Heart left ventricle (tissue), 16 donors: ENCODE results near the gene BBX. TPM values are rescaled to one million over a fixed set of nuclear protein-coding genes. Genes with fewer than 3 reads are reported as not detected.
A peak's percentile ranks its signal among the peaks of the same experiment; 100 is the strongest.

ENCODE experiments used
- ATAC-seq, 4 donors: fragments of 200-7000 bp; cut with Tn5 transposase; one replicate each; pipeline ENCODE4 v1.9.1; 2020 to 2022; ENCODE audit warnings: moderate library complexity in 4 of 4, mild to moderate bottlenecking in 3 of 4, moderate number of reproducible peaks in 1 of 4
- DNase-seq, 5 donors: peaks; one replicate each; pipeline ENCODE4 v3.0.0-alpha.2; 2020
- H3K27ac ChIP-seq, 12 donors: fragments of 200-600 bp; sonication (generic) in 4 of 12; one replicate each; pipeline versions ENCODE4 v1.5.0 to v1.8.0; 2016 to 2022; ENCODE audit warnings: mild to moderate bottlenecking in 2 of 12
- H3K27me3 ChIP-seq, 9 donors: fragments of 200-600 bp; sonication (generic) in 2 of 9; one replicate each; pipeline versions ENCODE4 v1.5.1 to v1.8.0; 2016 to 2022; ENCODE audit warnings: mild to moderate bottlenecking in 3 of 9
- H3K36me3 ChIP-seq, 9 donors: fragments of 200-600 bp; sonication (generic) in 2 of 9; one replicate each; pipeline versions ENCODE4 v1.5.0 to v1.8.0; 2018 to 2022; ENCODE audit warnings: mild to moderate bottlenecking in 2 of 9
- H3K4me1 ChIP-seq, 12 donors: fragments of 200-600 bp; sonication (generic) in 4 of 12; one replicate each; pipeline versions ENCODE4 v1.5.0 to v1.8.0; 2016 to 2022; ENCODE audit warnings: mild to moderate bottlenecking in 3 of 12
- H3K4me3 ChIP-seq, 12 donors: fragments of 200-600 bp; sonication (generic) in 4 of 12; one replicate each; pipeline versions ENCODE4 v1.5.0 to v1.8.0; 2017 to 2022; ENCODE audit warnings: mild to moderate bottlenecking in 9 of 12, moderate library complexity in 4 of 12
- H3K9me3 ChIP-seq, 12 donors: fragments of 200-600 bp; sonication (generic) in 4 of 12; one replicate each; pipeline versions ENCODE4 v1.5.0 to v1.8.0; 2016 to 2022; ENCODE audit warnings: mild to moderate bottlenecking in 1 of 12
- CTCF ChIP-seq, 12 donors: fragments of 200-600 bp; sonication (generic) in 4 of 12; IDR thresholded peaks; one replicate each; pipeline versions ENCODE4 v1.5.0 to v1.8.0; 2018 to 2022; ENCODE audit warnings: antibody characterized with exemption in 12 of 12, mild to moderate bottlenecking in 5 of 12
- POLR2A ChIP-seq, 2 donors: fragments of 450-650 bp; IDR thresholded peaks; one replicate each; pipeline ENCODE4 v1.6.1; 2017; ENCODE audit warnings: antibody characterized with exemption in 2 of 2, mild to moderate bottlenecking in 2 of 2, moderate library complexity in 2 of 2
- WGBS, 4 donors: extraction: QIAGEN DNeasy Blood & Tissue Kit in 2 of 4; methylation state at CpG; one replicate each; pipeline versions ENCODE4 v1.1.5 to v1.1.7; 2013 to 2018; 5-methylcytosine and 5-hydroxymethylcytosine counted together
- intact Hi-C, 10 donors: fragments of 100-400 bp; cut with DNase I; formaldehyde crosslinking; loops; one replicate each; pipeline versions ENCODE4 v1.11.1 to v1.14.2; 2022
- polyA plus RNA-seq, 2 donors: library from polyadenylated mRNA; stranded (reverse); fragments of 200-250 nt; gene quantifications; one replicate each; pipeline ENCODE4 v1.2.3, GENCODE V29; 2013
- total RNA-seq, 9 donors: library from RNA; depleted of rRNA in 2 of 9; stranded (reverse); fragments of >200 nt in 2 of 9; fragmentation: NEBNext Ultra II Directional in 3 of 9; extraction: Animal tissue kit (Norgen Biotek cat#: 25700) in 3 of 9; gene quantifications; one replicate each; pipeline versions ENCODE4 v1.1.0 to v1.2.4, GENCODE V29; 2016 to 2023
- donor health status: ischemic (EF 13 %, LVEDD 7.1; RV severe dilation, severe dysfunction).
- donor health status: healthy with polysubstance abuse.
- donor health status: DM: no; HTN: yes; CAD: no.
- donor health status: DM: no; HTN: no; CAD: no.
- donor health status: ischemic (EF 25% LVEDD 6.9; RV normal size, moderate dysfunction).
- donor health status: ischemic (EF 25% LVEDD 5.7; RV mildly dilated, moderate dysfunction).
- donor health status: healthy.
- donor health status: DM: yes; HTN: yes; CAD: no.
- donor health status: ischemic (EF 35%, LVEDD 5.7; RV mildly dilated, moderate dysfunction).
- donor health status: nonischemic (EF 11% LVEDD 7.7; RV severe dilation, severe dysfunction).
- donor health status: DM: yes; HTN: yes; CAD: no.
- donor health status: PGD.
- donor health status: ischemic (EF 29% LVEDD 5.4; RV normal size, mild dysfunction).
- donor health status: nonischemic (EF 23%, LVEDD 6.1; RV moderate dilation, normal function).

BBX gene
- total and polyA plus RNA-seq, 11 donors, result 9.1 to 60.5 (median 46.8) TPM

DNA sequence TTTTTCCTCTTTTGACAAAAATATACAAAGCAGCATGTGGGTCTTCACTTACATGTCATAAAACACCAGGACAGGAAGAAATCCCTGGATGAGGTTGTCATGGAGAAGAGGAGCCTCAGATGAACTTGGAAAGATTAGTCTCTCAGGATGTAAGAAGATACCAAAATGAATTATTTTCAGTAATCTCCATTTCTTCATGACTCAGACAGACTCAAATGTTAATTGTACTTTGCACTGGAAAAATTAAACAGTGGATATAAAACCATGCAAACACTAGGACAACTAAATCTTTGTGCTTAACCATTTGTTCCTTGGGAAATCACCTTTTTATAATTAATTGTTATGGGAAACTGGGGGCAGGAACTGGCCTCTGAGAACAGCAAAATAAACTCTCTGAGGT is 331.1 kb downstream of the BBX start:
- H3K27me3 ChIP-seq, result no peaks in the 10 kb centered on the region
- ATAC-seq, result no peak
- no peaks in the 10 kb centered on the region for H3K36me3 ChIP-seq
- peaks cover 0 to 5% (median 0%) of the 10 kb centered on the region in 12 donors for H3K9me3 ChIP-seq
- no peak overlapping the region for H3K27ac ChIP-seq
- TF ChIP-seq CTCF (IDR thresholded peaks at IDR 0.05) (no peak), POLR2A (IDR thresholded peaks at IDR 0.05) (no peak)
- H3K4me3 ChIP-seq, result no peak overlapping the region
- DNase-seq, result no peak
- no peaks in the 10 kb centered on the region for H3K4me1 ChIP-seq
- intact Hi-C loops, result no loop called here

DNA sequence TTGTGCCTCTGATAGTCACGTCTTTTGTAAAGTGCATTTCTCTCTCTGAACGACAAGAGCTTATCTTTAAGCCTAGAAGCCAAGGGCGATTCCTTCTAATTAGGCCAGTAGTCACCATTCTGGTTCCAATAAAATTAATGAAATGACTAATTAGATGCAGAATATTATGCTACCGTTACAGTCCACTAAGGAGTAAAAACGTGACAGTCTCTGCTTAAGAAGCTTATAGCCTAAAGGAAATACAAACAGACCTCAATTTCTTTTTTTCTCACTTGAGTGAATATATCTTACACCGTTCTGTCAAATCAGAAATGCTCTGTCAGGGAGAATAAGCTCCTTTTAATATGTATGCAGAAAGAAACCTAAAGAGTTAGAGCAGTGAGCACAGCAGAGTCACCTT is 332.0 kb downstream of the BBX start:
- H3K36me3 ChIP-seq, result no peaks in the 10 kb centered on the region
- no peak overlapping the region for H3K27ac ChIP-seq
- intact Hi-C loops, result no loop called here
- H3K4me3 ChIP-seq, result no peak overlapping the region
- DNase-seq (no peak), ATAC-seq (no peak)
- no peaks in the 10 kb centered on the region for H3K27me3 ChIP-seq
- H3K4me1 ChIP-seq, result no peaks in the 10 kb centered on the region
- WGBS, 4 donors, result 74 to 83% (median 81%) methylated on average over 6 of the region's 6 CpGs
- TF ChIP-seq POLR2A (IDR thresholded peaks at IDR 0.05), result no peak
- peaks cover 0 to 5% (median 0%) of the 10 kb centered on the region in 12 donors for H3K9me3 ChIP-seq

DNA sequence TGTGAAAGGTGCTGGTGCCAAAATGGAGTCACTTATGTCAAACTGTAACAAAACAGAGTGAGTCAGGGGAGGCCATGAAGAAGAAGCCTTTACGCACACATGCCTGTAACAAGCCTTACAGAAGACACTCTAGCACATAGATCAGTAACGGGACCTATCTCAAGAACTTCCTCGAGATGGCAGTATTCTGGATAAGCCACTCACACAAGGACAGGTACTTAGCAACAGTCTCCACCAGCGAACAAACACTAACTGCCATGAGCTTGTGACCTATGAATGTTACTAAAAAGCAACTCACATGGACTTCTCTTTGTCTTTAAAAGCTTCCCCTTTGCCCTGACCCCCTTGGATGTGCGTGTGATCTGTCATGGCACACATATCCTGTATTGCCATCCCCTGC is 332.9 kb downstream of the BBX start:
- no peak overlapping the region for H3K4me3 ChIP-seq
- no peak for DNase-seq
- H3K9me3 ChIP-seq, result peaks cover 0 to 5% (median 0%) of the 10 kb centered on the region in 12 donors
- no peaks in the 10 kb centered on the region for H3K27me3 ChIP-seq
- intact Hi-C loops, result no loop called here
- H3K27ac ChIP-seq, result no peak overlapping the region
- H3K36me3 ChIP-seq, result no peaks in the 10 kb centered on the region
- 61 to 69% (median 62%) methylated on average over 5 of the region's 5 CpGs for WGBS, 4 donors
- H3K4me1 ChIP-seq, result no peaks in the 10 kb centered on the region
- peak in 2 of 4 donors; percentile 37 to 60 for ATAC-seq
- TF ChIP-seq CTCF (IDR thresholded peaks at IDR 0.05) (peak in 1 of 12 donors; percentile 8), POLR2A (IDR thresholded peaks at IDR 0.05) (no peak)

GRCh38 chr3:107857854-107858253 is 335.1 kb downstream of the BBX start:
- 81 to 92% (median 88%) methylated on average over 5 of the region's 5 CpGs for WGBS, 4 donors
- Histone ChIP-seq H3K27me3 (no peaks in the 10 kb centered on the region), H3K4me3 (no peak overlapping the region), H3K4me1 (no peaks in the 10 kb centered on the region), H3K9me3 (no peaks in the 10 kb centered on the region), H3K27ac (no peak overlapping the region), H3K36me3 (no peaks in the 10 kb centered on the region)
- ATAC-seq (no peak), DNase-seq (no peak)
- TF ChIP-seq POLR2A (IDR thresholded peaks at IDR 0.05), result no peak
- TF ChIP-seq CTCF (IDR thresholded peaks at IDR 0.05), result no peak
- intact Hi-C loops, result no loop called here

- intact Hi-C loops, result no loop called here
- Histone ChIP-seq H3K4me1 (no peaks in the 10 kb centered on the region), H3K4me3 (no peak overlapping the region), H3K9me3 (no peaks in the 10 kb centered on the region), H3K36me3 (no peaks in the 10 kb centered on the region), H3K27me3 (no peaks in the 10 kb centered on the region), H3K27ac (no peak overlapping the region)
- ATAC-seq, result no peak
- TF ChIP-seq POLR2A (IDR thresholded peaks at IDR 0.05) (no peak), CTCF (IDR thresholded peaks at IDR 0.05) (no peak)
- DNase-seq, result no peak
- WGBS, 4 donors, result 91 to 97% (median 93%) methylated on average over 2 of the region's 2 CpGs
Observed at GRCh38 chr3:107858876-107859275, 336.1 kb downstream of the BBX start.
